Superior temporal gyrus (tissue), 1 donor: ENCODE data around the gene SERINC3.

Experiments used
- DNase-seq: peaks from one replicate; pipeline ENCODE4 v3.0.0-alpha.2; 2016; ENCODE audit errors: extremely low spot score

SERINC3 gene

GRCh38 chr20:44532981-44533331, 11.1 kb upstream of the SERINC3 start:
- DNase-seq, result no peak

DNA sequence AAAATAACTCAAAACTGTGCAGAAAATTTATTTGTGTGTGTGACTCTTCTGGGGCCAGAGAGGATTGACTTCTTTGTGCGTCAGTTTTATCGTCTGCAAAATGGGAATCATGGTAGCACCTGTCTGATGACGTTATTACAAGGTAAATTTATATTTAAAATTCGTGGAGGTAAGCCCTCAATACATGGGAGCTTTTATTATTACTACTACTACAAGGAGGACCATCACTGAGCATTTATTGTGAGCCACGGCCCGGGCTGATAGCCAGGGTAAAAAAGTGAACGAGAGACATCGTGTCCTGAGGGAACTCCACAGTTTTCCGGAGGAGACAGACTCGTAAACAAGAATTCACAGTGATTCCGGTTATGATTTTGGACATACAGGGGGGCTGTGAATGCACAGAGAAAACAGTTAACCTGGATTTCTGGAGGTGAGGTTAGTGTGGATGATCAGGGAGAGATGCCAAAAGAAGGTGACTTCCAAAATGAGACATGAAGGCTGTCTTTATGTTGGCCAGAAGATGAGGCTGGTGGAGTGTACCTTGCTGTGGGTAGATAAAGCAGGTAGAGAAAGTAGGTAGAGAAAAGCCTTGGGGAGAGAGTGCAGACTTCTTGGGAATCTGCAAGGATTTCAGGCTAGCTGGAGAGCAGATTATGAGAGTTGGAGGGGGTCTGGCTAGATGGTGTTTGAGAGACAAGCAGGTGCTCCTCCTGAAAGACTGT, 10.6 kb upstream of the SERINC3 start:
- no peak for DNase-seq

DNA sequence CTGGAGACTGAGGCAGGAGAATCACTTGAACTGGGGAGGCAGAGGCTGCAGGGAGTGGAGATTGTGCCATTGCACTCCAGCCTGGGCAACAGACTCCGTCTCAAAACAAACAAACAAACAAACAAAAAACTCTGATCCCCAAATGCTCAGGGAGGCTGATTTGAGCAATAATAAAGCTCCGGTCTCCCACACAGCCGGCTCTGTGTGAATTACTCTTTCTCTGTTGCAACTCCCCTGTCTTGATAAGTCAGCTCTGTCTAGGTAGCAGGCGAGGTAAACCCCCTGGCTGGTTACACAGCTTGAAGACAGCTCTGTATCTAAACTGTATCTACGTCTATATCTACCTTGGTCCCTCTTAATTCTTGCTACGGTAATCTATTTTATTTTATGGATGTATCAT, 6.4 kb upstream of the SERINC3 start:
- no peak for DNase-seq

DNA sequence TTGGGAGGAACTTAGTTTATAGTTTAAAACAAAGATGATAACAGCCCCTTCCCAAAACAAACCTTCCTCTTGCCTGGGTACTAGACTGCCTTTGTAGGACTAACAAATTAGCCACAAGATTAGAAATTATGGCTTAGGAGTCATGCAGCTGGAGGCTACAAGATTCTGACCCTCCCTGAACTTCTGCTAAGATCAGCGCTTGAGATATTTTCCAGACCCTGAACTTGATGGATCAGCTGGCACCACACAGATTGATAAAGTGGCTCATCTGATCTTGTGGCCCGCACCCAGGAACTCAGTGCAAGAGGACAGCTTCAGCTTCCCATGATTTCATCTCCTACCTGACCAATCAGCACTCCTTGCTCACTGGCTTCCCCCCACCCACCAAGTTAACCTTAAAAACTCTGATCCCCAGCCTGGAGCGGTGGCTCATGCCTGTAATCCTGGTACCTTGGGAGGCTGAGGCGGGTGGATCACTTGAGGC, 5.9 kb upstream of the SERINC3 start:
- no peak for DNase-seq

DNA sequence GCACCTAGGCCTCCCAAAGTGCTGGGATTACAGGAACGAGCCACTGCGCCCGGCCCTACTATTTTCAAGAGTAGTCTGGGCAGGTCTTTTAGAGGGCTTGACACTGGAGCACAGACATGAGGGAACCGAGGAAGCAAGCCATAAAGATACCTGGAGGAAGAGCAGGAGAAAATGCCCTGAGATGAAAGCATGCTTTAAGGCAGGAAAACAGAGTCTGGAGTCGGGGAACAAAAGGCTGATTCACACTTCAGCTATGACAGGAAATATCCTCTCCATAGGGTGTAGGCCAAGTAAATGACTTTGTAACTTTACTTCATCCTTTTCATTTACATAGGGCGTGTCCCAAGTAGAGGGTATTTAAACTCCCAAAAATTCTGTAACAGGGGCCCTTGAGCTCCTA, 4.3 kb upstream of the SERINC3 start:
- DNase-seq, result no peak

GRCh38 chr20:44523746-44524145, 1.9 kb upstream of the SERINC3 start:
- no peak for DNase-seq

GRCh38 chr20:44522841-44523240, 971 bp upstream of the SERINC3 start:
- DNase-seq, result no peak

GRCh38 chr20:44520881-44521280, 989 bp downstream of the SERINC3 start:
- DNase-seq, result no peak

DNA sequence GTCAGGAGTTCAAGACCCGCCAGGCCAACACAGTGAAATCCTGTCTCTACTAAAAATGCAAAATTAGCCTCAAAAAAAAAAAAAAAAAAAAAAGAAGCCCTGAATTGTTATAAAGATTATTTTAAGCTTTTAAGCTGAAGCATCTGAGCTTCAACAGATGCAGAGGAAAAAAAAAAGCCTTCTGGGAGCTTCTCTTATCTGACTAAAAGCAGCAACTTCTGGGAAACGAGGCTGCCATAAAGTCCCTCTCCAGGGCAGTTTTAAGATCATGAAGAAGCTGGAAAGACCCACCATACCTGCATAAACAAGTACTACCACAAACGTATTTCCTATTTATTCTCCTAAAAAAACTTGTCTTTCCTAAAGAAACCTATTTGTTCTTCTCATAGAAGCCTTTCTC, 3.6 kb downstream of the SERINC3 start:
- no peak for DNase-seq

DNA sequence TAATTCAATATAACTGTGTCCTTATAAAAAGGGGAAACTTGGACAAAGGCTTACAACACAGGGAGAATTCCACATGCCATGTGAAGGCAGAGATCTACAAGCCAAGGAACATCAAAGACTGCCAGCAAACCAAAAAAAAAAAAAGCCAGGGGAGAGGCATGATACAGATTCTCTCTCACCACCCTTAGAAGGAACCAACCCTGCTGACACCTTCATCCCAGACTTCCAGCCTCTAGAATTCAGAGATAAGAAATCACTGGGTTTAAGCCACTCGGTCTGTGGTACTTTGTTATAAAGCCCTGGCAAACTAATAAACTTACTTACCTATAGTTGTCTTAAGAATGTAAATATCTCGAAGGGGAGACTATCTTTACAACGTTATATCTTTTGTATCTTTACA, 4.4 kb downstream of the SERINC3 start:
- DNase-seq, result no peak

DNA sequence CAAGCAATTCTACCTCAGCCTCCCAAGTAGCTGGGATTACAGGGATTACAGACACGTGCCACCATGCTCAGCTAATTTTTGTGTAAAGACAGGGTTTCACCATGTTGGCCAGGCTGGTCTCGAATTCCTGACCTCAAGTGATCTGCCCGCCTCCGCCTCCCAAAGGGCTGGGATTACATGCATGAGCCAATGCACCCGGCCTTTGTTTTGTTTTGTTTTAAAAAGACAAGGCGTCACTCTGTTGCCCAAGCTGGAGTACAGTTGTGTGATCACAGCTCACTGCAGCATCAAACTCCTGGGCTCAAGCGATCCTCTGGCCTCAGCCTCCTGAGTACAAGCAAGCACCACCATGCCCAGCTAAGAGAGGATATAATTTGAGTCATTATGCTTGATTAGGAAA, 5.4 kb downstream of the SERINC3 start:
- DNase-seq, result no peak

DNA sequence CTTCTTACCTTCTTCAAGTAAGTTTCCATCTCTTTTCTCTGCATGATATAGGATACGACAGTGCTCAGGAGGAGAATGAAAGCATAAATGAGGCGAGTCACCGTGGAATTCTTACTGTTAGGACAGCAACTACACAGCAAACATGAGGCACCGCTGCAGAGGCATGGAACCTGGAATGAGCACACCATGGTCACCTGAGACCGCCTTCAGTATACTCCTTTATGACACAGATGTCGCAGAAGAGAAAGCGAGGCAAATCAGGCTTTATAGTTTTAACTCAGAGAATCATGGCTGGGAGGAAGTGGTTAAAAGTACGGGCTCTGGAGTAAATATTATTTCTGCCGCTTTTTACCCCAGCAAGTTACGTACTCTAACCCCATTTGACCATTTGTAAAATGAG, 8.0 kb downstream of the SERINC3 start:
- no peak for DNase-seq

DNA sequence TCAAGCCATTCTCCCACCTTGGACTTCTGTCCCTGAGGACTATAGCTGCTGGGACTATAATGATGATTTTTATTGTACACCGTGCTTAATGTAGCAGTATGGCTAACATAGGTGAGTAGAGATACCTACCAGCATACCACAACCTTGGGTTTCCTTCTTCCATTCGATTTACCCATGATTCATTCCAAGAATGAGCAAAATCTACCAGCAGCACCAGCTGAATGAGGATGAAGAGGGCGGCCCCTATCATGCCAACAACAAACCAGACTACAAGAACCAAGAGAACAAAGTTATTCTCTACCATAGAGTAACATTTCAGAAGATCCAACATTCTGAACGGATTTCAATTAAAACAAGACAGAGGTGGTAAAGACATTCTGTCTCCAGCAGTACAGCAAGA, 12.1 kb downstream of the SERINC3 start:
- DNase-seq, result no peak

DNA sequence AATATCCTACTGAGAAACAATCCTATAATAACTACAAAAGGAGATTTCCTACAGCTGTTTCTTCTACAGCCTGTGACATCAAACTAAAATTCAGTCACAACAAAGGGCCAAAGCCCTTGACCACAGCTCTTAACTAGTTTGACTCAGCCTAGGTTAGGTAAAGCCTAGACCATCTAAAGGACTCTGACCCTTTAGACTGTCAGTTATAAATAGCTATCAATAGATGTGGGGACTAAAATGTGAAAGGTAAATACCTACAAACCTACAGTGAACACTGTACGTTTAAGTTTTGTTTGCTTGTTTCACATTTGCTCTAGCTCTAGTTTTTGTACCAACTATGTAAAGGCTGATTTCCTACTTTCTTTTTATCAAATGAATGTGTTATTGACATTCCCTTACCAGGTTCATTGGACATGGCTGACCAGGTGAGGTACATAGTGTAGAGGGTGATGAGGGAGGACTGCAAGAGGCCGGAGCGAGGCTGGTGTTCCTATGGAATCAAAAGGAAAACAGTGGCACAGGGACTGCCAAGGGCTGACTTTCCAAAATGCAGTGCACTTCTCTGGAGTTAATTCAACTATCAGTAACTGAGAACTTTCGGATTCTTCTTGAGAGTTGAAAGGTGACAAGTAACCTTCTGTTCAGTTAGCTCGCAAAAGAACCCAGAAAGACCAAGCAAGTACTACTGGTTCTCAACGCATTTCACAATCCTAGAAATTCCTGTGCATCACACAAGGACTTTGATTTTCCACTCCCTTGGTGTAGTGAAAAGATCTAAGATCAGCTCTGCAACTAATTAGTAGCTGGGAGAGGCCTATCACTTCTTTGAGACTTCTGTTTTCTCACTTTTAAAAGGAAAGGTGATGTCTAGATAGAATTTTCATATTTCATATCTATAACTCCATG, 17.2 kb downstream of the SERINC3 start:
- DNase-seq, result no peak

DNA sequence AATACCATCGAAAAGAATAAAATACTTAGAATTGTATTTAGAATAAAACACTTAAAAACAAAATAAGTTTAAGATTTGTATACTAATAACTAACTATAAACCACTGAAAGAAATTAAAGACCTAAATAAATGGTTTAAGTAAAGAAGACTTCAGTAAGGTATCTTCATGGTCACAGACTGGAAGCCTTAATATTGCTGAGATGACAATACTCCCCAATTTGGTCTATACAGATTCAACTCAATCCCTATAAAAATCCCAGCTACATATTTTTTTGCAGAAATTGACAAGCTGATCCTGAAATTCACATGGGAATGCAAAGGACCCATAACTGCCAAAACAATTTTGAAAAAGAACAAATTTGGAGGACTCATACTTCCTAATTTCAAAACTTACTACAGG, 18.9 kb downstream of the SERINC3 start:
- no peak for DNase-seq

GRCh38 chr20:44501448-44501847, 20.4 kb downstream of the SERINC3 start:
- DNase-seq, result no peak

- DNase-seq, result no peak
Observed at GRCh38 chr20:44500221-44500620, 21.6 kb downstream of the SERINC3 start.

DNA sequence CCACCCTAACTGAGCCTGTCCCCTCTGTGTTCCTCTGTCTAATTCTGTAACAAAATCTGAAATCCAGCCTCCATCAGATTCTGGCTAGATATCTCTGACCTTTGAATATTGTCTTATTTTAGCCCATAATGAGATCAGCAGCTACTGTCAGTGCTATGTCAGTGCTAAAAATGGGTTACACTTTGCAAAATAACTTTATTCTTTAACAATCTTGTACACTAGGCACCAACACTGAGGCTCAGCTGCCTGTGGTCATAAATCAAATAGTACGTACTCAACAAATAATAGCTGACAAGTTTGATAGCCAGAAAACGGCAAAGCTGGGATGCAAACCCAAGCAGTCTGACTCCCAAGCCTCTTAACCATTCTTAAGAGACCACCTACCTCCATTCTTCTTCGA, 24.1 kb downstream of the SERINC3 start:
- no peak for DNase-seq

GRCh38 chr20:44496976-44497375, 24.9 kb downstream of the SERINC3 start:
- no peak for DNase-seq

- DNase-seq, result no peak
Observed at GRCh38 chr20:44495802-44496481, 25.9 kb downstream of the SERINC3 start.

DNA sequence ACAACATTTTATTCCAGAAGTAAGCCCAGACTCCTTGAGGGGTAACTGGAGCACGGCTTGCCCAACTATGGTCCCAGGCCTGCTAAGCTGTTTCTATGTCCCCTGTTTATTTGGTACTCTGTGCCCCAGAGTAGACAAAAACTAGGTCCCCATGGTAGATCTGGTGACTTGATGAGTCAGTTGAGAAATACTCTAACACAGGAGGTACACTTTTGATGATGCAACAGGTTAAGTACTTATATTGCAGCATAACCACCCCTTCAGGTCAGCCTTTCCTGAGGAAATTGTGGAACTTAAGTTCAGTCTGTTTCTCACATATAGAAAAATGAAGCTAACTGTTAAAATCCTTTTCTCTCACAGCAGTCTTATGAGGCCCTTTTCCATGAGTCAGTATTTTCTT, 26.6 kb downstream of the SERINC3 start:
- DNase-seq, result no peak

- DNase-seq, result no peak
Observed at GRCh38 chr20:44494681-44495080, 27.2 kb downstream of the SERINC3 start.

DNA sequence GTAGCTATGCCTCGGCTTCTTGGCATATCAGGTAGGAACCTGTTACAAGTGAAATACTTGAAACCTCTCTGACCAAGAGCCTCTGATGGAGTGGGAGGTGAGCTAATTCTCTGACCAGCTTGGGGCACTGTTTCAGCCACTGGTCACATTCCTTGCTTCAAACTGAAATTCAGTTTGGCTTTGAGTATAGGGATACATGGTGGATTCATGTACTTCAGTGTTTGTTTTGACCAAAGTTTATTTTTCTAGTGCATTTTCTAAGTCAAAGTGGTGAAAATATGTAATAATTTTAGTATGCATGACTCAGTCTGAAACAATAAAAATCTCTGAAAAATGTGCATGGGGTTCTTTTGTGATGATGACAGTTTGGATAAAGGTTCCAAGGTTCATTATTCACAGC, 27.6 kb downstream of the SERINC3 start:
- DNase-seq, result no peak
